Calu3 (cell line): ENCODE data around the gene ELOB. TPM values are rescaled to one million over a fixed set of nuclear protein-coding genes. Genes with fewer than 3 reads are reported as not detected.

Source experiments
- BruUV-seq: library from RNA; stranded (reverse); fragments of 400-500 nt; replicated peaks from 2 replicates; lab custom pipeline; 2021; lab: Mats Ljungman, UMichigan
- CTCF ChIA-PET: fragments of 300-600 bp; sonication (Branson Sonifier 250); formaldehyde crosslinking; loops from one replicate; lab custom pipeline; 2022; ENCODE audit warnings: antibody characterized with exemption; lab: Charles Lee
- DNase-seq: peaks from one replicate; pipeline ENCODE4 v3.0.0; 2022
- H3K27ac Mint-ChIP-seq: one replicate; pipeline ENCODE4 v1.8.0; 2022; ENCODE audit warnings: mixed read lengths; ENCODE audit not compliant: unreplicated experiment
- H3K27me3 Mint-ChIP-seq: one replicate; pipeline ENCODE4 v1.8.0; 2022; ENCODE audit warnings: mixed read lengths; ENCODE audit not compliant: unreplicated experiment
- H3K36me3 Mint-ChIP-seq: one replicate; pipeline ENCODE4 v1.8.0; 2022; ENCODE audit warnings: mild to moderate bottlenecking, moderate library complexity, mixed read lengths; ENCODE audit not compliant: insufficient read depth, unreplicated experiment
- H3K4me1 Mint-ChIP-seq: one replicate; pipeline ENCODE4 v1.8.0; 2022; ENCODE audit warnings: mild to moderate bottlenecking, low read depth, mixed read lengths; ENCODE audit not compliant: unreplicated experiment
- H3K4me3 Mint-ChIP-seq: one replicate; pipeline ENCODE4 v1.8.0; 2022; ENCODE audit warnings: mild to moderate bottlenecking, low read depth, moderate library complexity, mixed read lengths; ENCODE audit not compliant: unreplicated experiment
- H3K9me3 Mint-ChIP-seq: one replicate; pipeline ENCODE4 v1.8.0; 2022; ENCODE audit warnings: low read depth, mixed read lengths; ENCODE audit not compliant: unreplicated experiment
- intact Hi-C: fragments of 100-400 bp; cut with micrococcal nuclease; formaldehyde crosslinking; loops from one replicate; pipeline ENCODE4 v1.10.0; 2022; ENCODE audit not compliant: unreplicated experiment
- total RNA-seq: library from RNA; stranded (reverse); gene quantifications from 2 replicates; pipeline ENCODE4 v1.2.3, GENCODE V29; 2022
- TF ChIP-seq, protein P1 (sequence below): fragments of 200-600 bp; IDR thresholded peaks from one replicate; pipeline ENCODE4 v1.8.0; 2022; ENCODE audit warnings: antibody characterized with exemption; ENCODE audit not compliant: unreplicated experiment

The ELOB gene
- total RNA-seq, 1 experiment from 2014 or later, result 269 TPM

DNA sequence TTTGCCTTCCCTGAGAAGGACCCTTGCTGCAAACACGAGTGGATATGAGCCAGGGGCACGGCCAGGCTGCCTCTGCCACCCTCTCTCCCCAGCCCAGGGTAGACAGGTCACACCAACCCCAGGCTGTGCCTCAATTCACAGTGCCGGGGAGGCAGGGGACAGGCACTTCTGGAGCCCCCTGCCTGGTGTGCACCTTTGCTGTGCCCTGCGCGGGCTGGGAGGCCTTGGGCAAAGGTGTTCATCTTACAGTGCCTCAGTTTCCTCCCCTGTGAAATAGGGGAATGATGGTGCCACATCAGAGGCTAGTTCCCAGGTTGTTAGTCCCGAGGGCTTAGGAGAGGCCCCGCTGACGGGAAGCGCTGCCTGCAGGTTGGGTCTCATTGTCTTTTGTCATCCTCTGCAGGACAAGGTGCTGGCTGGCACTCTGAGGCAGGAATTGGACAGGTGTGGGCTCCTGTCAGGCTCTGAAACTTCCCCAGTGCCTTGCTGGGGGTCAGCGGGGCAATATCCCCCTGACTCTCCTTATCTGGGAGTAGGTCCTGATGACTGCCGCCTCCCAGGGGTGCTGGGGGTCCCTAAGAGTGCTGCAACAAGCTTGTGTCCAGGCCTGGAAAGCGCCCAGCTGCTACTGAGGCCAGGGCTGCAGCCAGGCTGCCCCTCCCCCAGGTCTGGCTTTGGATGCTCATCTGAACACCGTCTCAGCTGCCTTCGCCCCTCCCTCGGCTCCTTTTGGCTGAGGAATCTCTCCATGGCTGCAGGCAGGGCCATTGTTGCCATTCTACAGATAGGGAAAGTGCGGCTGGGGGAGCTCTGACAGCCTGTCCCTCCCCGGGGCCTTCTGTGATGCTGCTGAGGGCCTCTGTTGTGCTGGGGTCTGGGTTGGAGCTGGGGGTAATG, 43.1 kb upstream of the ELOB start:
- Mint-ChIP-seq H3K4me1 (peaks cover 20% of the 10 kb centered on the region), H3K9me3 (no peaks in the 10 kb centered on the region), H3K27ac (no peak overlapping the region), H3K4me3 (no peak overlapping the region), H3K36me3 (no peaks in the 10 kb centered on the region), H3K27me3 (no peaks in the 10 kb centered on the region)
- no peak for DNase-seq
- TF ChIP-seq, protein P1, sequence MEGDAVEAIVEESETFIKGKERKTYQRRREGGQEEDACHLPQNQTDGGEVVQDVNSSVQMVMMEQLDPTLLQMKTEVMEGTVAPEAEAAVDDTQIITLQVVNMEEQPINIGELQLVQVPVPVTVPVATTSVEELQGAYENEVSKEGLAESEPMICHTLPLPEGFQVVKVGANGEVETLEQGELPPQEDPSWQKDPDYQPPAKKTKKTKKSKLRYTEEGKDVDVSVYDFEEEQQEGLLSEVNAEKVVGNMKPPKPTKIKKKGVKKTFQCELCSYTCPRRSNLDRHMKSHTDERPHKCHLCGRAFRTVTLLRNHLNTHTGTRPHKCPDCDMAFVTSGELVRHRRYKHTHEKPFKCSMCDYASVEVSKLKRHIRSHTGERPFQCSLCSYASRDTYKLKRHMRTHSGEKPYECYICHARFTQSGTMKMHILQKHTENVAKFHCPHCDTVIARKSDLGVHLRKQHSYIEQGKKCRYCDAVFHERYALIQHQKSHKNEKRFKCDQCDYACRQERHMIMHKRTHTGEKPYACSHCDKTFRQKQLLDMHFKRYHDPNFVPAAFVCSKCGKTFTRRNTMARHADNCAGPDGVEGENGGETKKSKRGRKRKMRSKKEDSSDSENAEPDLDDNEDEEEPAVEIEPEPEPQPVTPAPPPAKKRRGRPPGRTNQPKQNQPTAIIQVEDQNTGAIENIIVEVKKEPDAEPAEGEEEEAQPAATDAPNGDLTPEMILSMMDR, result no peak
- CTCF ChIA-PET, result no interaction called here
- intact Hi-C loops, result loop anchor here (5.0 kb wide), 1 partner anchor 43 kb away; the partner anchor contains the start of gene ELOB
- no TSS peak for BruUV-seq

DNA sequence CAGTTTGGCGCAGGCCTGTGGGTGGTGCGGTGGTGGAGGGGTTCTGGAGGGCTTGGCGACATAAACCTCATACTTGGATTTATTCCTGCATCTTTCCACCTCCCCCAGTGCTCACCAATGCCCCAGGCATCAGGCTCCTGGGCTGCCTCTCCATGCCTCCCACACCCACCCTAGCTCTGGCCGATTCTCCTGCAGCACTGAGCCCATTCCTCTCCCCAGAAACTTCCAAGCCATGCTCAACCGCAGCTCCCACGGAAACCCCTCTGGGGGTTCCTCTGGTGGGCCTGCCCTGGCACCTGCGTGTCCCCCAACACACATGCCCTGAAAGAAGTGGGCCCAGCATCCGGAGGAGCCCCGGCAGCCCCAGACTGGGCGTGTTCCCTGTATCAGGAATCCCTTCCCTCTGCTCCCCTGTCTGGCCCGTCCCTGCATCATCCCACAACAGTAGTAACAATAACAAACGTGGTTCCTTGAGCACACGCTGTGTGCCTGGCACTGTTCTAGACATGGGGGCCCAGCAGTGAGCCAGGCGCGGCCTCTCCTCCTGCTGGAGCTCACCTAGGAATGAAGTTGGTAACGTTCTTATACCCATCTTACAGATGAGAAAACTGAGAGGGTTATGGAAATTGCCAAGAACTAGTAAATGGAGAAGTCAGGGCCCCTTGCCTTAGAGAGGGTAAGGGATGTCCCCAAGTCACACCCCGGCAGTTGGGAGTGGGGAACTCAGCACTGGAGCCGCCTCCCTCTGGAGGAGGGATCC, 42.3 kb upstream of the ELOB start:
- peaks cover 20% of the 10 kb centered on the region for H3K4me1 Mint-ChIP-seq
- CTCF ChIA-PET, result no interaction called here
- no peak overlapping the region for H3K4me3 Mint-ChIP-seq
- TF ChIP-seq, protein P1, result no peak
- H3K27ac Mint-ChIP-seq, result no peak overlapping the region
- H3K27me3 Mint-ChIP-seq, result no peaks in the 10 kb centered on the region
- DNase-seq, result no peak
- H3K9me3 Mint-ChIP-seq, result no peaks in the 10 kb centered on the region
- no TSS peak for BruUV-seq
- H3K36me3 Mint-ChIP-seq, result no peaks in the 10 kb centered on the region
- intact Hi-C loops, result no loop called here

DNA sequence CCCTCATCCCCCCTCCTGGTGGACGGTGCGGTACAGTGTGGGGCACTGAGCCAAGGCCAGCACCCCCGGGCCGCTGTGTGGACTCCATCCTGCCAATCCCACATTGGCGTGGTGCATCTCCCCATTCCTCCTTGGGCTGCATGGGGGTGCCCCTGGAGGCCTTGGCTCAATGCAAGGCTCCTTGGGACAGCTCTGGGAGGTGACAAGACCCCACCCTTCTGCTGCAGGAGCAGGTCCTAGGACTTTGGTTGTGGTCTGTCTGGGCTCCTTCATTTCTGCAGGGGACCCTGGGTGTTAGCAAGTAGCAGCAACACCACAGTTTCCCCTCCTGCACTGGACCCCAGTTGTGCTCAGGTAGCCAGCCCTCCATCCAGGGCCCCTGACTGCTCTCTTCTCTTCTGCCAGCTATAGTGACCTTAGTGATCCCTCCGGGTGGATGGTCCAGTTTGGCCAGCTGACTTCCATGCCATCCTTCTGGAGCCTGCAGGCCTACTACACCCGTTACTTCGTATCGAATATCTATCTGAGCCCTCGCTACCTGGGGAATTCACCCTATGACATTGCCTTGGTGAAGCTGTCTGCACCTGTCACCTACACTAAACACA, 41.3 kb upstream of the ELOB start:
- no TSS peak for BruUV-seq
- Mint-ChIP-seq H3K9me3 (no peaks in the 10 kb centered on the region), H3K4me1 (peaks cover 20% of the 10 kb centered on the region), H3K4me3 (no peak overlapping the region), H3K27ac (no peak overlapping the region), H3K36me3 (no peaks in the 10 kb centered on the region), H3K27me3 (no peaks in the 10 kb centered on the region)
- intact Hi-C loops, result no loop called here
- DNase-seq, result no peak
- TF ChIP-seq, protein P1, result no peak
- CTCF ChIA-PET, result interaction anchor here (0.6 kb wide), 1 partner anchor 66 kb away, joined by 4 read pairs; the partner anchor contains the start of gene SRRM2

DNA sequence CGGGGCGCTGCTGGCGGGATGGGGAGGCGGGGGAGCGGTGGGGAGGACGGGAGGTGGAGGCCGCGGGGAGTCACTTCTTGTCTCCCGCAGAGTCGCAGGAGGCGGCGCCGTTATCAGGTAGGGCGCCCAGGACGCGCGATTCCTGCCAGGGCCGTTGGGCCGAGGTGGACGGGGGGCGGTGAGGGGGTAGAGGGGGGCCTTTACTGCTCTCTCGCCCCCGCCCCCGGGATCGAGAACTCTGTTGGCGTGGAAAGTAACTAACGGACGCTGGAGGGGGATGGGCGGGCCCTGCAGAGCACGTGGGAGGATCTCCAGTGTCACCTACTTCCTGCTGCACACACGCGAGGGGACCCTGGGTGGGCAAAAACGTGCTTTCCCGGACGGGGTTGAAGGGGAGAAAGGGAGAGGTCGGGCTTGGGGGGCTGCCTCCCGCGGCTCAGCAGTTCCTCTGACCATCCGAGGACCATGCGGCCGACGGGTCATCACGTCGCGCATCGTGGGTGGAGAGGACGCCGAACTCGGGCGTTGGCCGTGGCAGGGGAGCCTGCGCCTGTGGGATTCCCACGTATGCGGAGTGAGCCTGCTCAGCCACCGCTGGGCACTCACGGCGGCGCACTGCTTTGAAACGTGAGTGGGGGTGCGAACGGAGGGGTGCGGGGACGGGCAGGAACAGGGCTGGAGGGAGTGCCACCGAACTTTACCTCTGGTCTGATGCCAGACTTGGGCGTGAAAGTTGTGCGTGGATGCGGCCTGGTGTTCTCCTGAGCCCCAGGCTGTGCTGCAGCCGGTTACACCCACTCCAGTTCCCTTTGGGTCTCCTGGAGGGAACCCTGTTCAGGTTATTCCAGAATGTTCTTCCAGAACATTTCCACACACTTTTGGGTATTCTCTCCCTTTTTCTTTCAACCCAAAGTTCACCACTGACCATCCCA, 40.5 kb upstream of the ELOB start:
- no peak overlapping the region for H3K4me3 Mint-ChIP-seq
- no peaks in the 10 kb centered on the region for H3K27me3 Mint-ChIP-seq
- H3K4me1 Mint-ChIP-seq, result peaks cover 20% of the 10 kb centered on the region
- intact Hi-C loops, result no loop called here
- CTCF ChIA-PET, result no interaction called here
- no peak for DNase-seq
- BruUV-seq, result no TSS peak
- TF ChIP-seq, protein P1, result no peak
- no peak overlapping the region for H3K27ac Mint-ChIP-seq
- no peaks in the 10 kb centered on the region for H3K9me3 Mint-ChIP-seq
- H3K36me3 Mint-ChIP-seq, result no peaks in the 10 kb centered on the region
